GM11168 (cell line): ENCODE results near the gene SOX1.

Experiments
- in situ Hi-C: fragments of 300-500 bp; cut with MboI; formaldehyde crosslinking; loops from one replicate; pipeline ENCODE4 v1.12.0; 2022; ENCODE audit warnings: low sequenced_read_pairs; ENCODE audit not compliant: unreplicated experiment

SOX1 gene

GRCh38 chr13:112057736-112058518 lies 9.0 kb upstream of the SOX1 start:
- in situ Hi-C loops = no loop called here

DNA sequence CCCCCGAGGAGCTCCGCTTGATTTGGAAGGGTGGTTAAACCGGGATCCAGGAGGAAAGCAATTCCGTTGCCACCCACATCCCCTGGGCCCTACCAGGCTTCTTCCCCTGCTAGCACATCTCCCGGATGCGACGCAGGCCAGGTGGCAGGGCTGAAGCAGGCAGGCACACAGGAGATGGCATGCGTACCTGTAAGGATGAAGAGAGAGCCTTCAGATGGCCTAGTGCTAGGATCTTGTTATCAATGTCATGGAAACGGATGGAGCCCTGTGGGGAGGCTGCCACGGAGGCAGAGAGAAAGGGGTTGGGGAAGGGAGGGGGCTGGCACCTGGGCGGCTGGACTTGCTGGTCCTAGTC lies 8.5 kb upstream of the SOX1 start:
- in situ Hi-C loops = no loop called here

DNA sequence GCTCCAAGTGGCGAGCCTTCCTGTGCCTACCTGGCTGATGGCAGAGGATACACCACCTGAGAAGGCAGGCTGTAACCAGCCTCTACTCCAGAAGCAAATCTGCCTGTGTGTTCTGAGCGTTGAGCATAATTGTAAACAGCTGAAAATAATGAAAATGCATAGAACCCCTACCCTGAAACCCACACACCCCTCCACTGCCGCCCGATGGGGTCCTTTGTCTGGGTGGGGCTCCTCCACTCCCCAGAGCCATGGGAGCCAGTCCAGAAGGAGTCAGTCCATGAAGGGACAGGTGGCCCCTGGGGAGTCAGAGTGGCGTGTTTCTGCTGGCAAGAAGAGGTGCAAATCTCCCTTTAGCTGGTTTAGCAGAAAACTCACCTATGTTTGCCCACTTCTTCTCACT lies 8.0 kb upstream of the SOX1 start:
- in situ Hi-C loops = no loop called here

- in situ Hi-C loops = no loop called here
Observed at GRCh38 chr13:112059457-112060281, 7.3 kb upstream of the SOX1 start.

DNA sequence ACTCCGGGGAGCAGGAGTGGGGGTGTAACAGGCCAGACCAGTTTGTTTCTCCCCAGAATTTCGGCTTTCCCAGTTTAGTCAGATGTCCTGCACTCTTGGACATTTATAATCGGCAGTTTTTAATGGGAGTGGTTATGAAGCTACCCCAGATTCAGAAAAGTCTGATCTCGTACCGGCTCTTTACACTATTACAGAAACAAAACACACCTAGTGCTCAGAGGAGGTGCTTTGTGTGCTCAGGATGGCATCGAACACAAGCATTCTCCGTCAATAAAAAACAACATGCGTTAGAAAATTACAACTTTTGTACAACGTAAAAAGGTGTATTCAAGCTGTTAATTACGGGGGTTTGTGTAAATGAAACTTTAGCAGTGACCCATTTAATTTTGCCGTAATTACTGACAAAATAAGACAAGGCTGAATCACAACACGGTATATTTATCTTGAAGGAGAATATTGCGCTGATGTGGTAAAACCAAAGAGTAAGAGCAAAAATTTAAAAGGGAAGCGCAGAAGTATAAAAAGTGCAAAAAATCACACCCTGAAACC lies 6.6 kb upstream of the SOX1 start:
- in situ Hi-C loops = no loop called here

- in situ Hi-C loops = no loop called here
Observed at GRCh38 chr13:112060899-112061366, 6.0 kb upstream of the SOX1 start.

DNA sequence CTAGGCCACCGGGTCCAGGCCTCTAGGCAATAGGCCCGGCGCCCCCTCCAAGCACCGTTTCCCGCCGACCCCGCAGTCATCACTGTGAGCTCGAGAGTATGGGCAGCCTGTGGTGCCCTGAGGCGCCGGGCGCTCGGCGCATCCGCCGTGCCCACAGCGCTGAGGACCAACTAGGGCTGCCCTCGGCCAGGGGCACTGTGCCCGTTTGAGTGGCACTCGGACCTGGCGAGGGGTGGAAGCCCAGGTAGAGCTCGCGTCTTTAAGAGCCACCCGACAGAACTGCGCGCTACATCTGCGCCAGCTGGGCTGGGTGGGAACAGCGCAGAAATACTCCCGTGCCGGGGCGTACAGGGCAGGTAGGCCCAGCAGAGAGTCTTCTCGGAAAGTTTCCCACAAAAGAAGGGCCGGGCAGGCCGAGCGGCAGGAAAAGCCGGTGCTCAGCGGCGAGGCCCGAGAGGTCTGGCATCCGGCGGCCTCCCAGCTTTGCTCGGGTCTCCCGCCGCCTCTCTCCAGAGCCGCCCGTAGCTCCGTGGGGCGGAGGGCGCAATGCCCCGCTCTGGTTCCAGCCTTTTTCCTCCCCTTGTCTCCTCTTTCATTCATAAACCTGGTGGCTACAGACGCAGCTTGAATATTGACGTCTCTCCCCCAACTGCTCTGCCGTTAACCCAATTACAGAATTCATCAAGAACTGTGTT lies 5.4 kb upstream of the SOX1 start:
- in situ Hi-C loops = no loop called here

DNA sequence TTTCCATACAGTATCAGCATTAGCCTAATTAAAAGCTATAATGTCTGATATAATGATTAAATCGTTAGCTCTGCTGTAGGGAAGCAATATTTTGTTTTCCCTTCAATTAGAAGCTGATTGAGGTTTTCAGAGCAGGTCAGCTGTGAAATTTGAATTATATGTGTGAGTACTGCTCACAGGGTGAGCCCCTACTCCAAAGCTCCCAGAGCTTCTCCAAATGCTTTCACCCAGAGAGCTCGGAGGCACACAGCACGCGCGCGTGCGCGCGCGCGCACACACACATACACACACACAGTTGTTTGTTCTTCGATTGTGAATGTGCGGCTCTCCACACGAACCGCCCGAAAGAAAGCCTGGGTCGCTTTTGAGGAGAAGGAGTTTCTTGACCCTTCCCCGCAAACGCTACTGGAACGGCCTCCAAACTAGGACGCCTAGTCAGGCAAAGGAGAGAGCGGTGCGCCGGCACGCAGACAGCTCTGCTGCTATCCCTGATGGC lies 4.8 kb upstream of the SOX1 start:
- in situ Hi-C loops = no loop called here

DNA sequence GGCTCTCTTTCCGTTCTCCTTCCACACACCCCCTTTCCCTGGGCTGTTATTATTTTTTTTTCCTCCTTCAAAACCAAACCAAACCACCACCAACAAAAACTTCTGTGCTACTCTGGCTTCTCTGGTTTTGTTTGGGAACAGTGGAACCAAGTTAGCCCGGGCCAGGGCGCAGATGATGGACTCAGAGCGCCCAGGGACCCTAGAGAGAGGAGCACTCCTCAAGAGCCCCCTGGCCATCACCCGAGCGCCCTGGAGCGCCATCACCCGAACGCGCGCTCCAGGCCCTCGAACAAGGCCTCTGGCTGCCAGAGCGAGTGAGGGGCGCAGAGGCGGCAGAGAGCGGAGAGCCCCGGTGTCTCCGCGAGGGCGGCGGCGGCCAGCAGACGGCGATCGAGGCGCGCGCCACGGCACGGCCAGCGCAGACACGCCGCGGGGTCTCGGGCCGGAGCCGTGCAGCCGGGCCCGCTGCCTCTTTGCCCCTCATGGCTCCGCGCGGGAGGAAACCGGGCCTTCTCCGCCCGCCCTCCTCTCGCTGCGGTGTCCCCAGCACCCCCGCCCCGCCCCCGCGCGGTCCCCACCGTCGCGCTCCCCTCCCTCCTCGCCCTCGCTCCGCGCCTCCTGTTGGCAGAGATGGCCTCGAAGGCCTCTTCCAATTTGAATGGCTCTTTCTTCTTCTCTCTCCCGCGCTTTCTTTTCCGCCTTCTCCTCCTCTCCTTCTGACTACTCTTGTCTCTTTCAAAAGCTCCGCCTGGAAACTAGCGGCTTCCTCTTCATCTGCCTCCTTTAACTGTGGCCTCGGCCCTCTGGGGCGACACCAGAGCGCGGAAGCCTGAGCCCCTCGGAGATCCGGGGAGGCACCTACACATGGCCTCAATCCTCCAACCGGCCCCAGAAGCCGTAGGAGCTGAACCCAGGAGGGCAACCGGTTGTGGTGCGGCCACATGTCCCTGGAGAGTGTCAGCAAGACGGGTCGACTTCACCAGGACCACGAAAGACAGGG lies 4.1 kb upstream of the SOX1 start:
- in situ Hi-C loops = no loop called here

DNA sequence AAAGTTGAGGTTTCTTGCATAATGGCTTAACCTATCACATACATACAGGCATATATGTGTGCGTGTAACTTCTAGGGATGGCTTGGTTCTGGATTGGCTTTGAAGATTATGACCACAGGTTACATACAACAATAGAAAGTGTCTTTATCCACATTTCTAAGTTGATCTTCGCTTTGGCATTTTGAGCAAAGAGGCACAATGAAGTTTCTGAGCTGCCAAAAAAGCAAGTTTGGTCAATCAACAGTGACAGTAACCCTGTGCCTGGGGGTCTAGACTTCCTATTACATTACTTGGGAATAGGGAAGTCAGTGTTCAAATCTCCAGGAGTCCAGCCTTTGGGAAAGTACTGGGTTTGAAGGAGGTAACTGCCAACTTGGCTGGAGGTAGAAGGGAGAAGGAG lies 3.1 kb upstream of the SOX1 start:
- in situ Hi-C loops = no loop called here

DNA sequence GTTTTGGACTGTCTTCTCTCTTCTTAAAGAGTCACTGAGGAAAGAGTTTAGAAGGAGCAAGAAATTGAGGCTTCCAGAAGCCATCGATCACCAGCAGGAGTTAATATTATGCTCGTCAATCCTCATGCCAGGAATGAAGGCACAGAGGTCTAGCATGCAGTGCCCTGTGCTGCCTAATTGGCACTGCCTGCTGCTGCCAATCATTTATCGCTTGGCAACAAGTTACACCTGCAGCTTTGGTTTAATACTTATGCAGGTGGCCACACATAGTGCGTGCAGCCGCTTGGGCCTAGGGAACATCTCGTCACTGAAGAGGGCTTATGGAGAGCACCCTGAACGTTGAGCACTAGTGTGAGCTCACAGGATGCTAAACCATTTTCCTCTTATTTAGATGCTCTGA lies 2.7 kb upstream of the SOX1 start:
- in situ Hi-C loops = no loop called here

GRCh38 chr13:112065521-112065866 lies 1.5 kb upstream of the SOX1 start:
- in situ Hi-C loops = no loop called here

DNA sequence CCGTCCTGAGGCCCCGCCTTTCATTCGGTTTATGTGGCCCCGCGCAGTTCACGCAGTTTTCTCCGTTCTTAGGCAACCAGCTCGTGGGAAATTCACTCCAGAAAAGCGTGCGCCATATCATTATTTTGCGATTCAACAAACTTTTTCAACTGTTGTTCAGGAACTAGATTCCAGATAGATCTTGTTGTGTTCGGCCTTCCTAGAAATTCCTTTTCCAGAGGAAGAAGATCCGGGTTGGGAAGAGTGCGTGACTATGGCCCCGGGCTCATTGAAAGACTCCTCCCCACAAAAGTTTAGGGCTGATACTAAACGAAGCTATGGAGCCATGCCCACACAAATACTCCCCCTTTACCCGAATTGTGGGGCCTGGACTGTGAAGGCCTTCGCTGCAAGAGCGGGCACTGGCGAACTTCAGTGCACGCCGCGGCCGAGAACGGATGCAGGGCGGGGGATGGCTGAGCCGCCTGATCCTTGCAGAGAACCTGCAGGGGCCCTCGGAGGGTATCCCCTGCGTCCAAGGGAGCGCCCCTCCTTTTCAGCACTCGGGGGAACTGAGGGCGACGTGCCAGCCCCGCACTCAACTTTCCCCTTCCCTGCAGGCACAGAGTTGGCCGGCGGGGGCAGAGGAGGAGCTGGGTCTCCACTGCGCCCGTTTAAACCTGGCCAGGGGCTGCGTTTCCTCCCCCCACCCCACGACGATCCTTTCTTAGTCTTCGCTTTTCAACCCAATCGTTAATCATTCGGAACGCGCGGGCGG lies 904 bp upstream of the SOX1 start:
- in situ Hi-C loops = no loop called here

DNA sequence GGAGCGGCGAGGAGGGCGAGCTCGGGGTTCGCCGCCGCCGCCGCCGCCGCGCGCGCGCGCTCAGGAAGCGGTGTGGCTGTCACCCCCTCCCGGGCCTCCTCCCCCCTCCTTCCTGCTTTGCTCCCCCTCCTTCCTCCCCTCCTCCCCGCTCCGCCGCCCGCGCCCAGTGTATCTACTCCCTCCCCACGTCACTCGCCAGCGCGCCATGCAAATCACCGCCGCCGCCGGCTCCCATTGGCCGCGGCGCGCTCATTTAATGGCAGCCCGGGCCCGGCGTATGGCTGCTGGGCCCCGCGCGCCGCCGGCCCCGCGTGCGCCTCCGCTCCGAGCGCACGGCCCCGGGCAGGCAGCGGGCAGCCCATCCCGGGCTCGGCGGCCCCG lies 335 bp upstream of the SOX1 start:
- in situ Hi-C loops = no loop called here

DNA sequence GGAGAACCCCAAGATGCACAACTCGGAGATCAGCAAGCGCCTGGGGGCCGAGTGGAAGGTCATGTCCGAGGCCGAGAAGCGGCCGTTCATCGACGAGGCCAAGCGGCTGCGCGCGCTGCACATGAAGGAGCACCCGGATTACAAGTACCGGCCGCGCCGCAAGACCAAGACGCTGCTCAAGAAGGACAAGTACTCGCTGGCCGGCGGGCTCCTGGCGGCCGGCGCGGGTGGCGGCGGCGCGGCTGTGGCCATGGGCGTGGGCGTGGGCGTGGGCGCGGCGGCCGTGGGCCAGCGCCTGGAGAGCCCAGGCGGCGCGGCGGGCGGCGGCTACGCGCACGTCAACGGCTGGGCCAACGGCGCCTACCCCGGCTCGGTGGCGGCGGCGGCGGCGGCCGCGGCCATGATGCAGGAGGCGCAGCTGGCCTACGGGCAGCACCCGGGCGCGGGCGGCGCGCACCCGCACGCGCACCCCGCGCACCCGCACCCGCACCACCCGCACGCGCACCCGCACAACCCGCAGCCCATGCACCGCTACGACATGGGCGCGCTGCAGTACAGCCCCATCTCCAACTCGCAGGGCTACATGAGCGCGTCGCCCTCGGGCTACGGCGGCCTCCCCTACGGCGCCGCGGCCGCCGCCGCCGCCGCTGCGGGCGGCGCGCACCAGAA lies 1.1 kb downstream of the SOX1 start:
- in situ Hi-C loops = no loop called here

GRCh38 chr13:112068540-112069060 lies 1.7 kb downstream of the SOX1 start:
- in situ Hi-C loops = no loop called here

DNA sequence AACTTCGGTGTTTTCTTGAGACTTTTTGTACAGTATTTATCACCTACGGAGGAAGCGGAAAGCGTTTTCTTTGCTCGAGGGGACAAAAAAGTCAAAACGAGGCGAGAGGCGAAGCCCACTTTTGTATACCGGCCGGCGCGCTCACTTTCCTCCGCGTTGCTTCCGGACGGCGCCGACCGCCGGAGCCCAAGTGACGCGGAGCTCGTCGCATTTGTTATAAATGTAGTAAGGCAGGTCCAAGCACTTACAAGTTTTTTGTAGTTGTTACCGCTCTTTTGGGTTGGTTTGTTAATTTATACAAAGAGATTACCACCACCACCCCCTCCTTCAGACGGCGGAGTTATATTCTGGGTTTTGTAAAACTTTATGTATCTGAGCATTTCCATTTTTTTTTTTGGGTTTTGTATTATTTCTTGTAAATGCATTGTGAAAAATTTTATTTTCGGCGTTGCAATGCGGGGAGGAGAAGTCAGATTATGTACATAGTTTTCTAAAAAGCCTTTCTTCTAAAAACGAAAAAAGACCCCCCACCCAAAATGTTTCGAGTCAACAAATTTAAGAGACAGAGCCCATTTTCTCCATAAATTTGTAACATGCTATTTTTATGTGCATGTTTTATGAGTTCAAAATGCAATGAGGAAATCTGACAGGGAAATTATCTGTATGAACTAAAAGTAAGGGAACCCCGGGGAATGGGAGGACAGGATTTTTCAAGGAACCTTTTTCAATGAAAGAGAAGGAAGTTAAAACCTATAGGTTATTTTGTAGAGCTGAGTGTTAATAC lies 2.3 kb downstream of the SOX1 start:
- in situ Hi-C loops = no loop called here
